Cerebellar nuclear complex (tissue), 1 donor: ENCODE results near the gene CPNE1.

ENCODE experiments used
- DNase-seq, 2 experiments: peaks; one replicate each; lab custom pipeline; 2025; lab: John Stamatoyannopoulos, UW

The CPNE1 gene

DNA sequence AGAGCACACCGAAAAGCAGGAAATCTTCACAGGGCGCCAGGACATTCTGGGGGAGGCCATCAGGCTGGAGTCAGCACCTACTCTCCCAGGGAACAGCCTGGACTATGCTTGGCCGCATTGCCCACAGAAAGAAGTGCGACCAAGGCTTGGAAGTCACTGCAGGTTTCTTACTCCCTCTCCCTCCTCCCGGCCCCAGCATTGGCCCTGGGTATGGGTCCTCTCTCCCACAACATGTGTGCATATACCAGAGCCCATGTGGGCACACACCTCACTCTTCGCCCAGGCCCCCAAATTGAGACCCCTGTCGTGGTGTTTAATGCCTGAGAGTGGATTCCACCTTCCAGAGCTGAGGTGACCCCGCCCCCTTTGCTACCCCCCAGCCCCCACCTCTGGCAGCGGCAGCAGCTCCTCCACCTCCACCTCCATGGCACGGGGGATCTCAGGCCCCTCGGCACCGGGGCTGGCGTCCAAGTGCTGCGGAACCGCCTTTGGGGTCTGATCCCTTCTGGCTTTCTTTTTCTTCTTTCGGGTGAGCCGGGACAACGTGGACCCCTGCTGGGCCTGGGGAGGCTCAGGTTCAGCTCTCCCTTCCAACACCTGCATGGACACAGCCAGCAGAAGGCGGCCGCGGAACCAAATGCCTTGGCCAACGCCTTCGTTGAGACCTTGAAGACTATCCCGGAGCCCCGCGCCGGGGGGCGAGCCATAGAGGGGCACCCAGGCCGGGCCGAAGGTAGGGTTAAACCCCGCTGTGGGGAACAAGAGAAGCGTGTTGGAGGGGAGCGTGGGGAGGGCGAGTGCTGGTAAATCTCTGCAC, 64.3 kb downstream of the CPNE1 start:
- DNase-seq = no peak

DNA sequence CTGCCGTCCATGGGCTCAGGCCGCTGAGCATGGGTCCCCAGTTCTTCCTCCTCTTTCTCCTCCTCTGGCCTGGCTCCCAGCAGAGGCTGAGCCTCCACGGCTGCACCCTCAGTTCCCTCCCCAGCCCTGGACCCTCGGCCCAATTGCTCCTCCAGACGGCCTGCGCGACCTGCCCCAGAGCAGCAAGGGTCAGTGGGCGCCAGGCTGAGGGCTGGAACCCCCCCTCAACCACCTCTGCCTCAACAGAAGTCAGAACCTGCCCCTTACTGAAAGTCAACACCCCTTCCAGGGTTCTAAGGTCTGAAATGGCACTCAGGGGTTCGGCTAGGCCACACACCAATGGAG, 65.0 kb downstream of the CPNE1 start:
- no peak for DNase-seq

DNA sequence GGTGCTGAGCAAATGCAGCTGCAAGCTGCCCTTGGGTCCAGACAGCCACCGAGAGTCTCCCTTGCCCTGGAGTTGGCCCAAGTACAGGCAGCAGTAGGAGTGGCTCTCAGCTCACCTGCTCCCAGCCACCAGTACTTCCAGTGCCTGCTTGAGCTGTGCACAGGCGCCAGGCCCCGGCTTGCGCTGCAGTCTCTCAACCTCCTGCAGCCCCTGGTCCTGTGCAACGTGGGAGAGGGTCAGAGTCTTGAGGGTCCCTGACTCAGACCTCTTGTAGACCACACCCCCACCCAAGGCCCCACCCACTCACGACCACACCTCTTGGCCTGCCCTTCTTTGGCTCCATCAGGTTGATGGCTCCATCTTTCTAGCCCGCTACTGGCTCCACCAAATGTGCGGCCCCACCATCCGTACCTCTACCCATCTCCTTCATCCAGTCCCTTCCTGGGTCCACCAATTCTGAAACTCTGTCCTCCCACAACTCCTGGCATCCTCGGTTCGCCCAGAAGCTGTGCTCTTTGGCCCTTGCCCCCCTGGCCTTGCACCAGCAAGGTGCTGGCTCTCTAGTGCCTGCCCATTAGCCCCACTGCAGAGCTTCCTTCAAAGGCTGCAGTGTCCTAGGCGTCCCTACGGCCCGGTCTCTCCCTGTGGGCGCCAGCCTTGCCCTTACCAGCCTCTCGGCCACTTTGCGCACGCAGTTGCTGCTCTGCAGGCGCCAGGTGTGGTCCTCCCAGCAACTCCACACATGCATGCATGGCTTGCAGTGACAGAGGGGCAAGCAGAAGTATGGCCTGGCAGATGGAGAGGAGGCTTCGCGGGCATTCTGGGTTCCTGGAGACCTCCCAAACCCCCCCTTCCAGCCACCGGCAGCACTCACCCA, 65.6 kb downstream of the CPNE1 start:
- DNase-seq = no peak

DNA sequence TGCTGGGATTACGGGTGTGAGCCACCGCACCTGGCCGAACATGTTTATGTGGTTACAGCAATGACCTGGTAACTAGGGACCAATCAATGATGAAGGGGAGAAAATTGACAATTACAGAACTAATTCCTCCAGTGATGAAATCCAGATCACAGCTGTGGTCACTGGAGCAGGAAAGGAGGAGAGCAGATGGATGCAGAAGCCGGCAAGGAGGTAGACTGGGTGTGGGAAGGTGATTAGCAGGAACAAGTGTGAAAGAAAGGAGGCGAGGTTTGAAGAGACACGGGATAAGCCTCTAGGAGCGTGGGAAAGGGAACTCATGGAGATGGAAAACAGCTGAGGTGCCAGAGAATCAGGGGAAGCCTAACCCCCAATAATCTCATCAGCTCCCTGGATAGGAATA, 66.2 kb downstream of the CPNE1 start:
- DNase-seq = no peak

DNA sequence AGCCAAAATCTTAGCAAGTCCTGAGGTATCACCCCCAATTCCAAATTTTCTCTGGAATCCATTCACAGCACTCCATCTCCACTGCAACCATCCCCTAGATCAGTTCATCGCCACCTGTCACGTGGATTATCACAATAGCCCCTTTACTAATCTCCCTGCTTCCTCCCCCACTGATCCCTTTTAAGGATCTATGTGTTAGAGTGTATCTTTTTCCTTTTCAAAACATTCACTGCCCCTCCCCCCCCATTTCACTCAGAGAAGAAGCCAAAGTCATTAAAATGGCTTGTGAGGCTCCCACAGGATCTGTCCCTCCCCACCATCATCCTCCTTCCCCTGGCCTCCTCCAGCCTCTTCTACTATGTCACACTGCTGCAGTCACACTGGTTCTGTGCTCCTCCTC, 67.5 kb downstream of the CPNE1 start:
- DNase-seq = no peak

DNA sequence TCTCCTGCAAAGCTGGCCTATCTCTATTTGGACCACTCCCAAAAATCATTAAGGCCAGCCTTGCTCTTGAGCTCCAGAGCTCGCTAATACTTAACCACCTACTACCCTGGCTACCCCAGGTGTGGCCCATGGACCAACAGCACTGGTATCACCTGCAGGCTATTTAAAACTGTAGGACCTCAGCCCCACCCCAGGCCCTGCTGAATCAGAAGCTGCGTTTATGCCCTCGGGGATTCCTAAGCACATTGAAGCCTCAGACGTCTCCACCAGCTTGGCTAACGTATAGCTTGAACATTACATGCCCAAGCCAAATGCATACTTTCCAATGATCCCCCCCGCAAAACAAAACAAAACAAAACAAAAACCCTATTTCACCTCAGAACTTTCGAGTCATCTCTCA, 68.8 kb downstream of the CPNE1 start:
- no peak for DNase-seq

DNA sequence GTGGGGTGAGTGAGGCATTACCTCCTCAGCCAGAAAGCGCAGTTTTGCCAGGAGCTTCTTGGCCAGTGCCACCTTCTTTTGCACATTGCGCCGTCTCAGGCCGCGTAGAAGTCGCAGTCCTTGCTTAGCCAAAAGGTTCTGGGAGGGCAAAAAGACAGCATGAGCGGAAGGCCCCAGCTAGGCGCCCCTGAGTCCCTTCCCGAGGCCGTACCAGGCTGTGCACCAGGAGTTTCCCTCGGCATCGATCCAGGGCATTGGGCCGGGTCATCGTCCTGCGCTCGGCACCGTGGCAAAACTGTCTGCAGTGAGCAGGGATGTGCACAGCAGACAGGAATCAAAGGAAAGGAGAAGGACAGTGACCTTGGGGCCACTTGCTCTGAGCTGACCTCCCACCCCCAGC, 69.2 kb downstream of the CPNE1 start:
- no peak for DNase-seq

DNA sequence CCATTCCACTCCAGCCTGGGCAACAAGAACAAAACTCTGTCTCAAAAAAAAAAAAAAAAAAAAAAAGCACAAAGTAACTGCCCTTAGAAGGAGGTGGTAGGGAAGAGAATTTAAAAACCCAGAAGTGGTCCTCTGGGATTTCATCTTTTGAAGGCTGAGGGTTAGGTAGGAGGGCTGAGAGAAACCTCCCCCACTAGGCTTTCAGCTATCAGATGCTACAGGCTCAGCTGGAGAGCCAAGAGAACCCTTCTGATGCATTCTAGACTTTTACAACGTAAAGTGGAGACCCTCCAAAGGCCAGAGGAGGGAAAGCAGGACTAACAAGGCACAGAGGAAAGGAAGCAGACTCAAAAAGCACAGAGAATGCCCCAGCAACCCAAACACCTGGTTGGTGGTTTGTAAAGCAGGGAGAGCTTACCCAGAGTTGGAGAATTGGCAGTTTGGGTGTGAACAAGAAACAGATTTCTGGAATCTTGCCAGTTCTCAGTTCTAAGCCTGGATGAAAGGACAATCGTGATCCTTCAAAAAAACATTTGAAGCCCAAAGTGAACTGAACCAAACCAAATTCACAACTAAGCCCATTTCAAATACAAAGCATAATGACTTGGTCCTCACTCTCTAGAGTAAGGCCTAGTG, 72.2 kb downstream of the CPNE1 start:
- DNase-seq = no peak

DNA sequence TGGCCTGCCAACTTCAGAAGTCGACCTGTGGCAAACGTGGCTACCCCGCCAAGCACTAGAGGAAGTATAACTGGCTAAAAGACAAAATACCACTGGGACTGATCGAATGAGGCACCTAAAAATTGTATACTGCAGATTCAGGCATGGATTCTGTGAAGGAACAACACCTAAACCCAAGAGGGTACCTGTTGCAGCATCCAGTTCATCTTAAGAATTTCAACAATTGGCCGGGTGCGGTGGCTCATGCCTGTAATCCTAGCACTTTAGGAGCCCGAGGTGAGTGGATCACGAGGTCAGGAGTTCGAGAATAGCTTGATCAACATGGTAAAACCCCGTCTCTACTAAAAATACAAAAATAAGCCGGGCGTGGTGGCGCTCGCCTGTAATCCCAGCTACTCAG, 76.3 kb downstream of the CPNE1 start:
- DNase-seq = no peak

DNA sequence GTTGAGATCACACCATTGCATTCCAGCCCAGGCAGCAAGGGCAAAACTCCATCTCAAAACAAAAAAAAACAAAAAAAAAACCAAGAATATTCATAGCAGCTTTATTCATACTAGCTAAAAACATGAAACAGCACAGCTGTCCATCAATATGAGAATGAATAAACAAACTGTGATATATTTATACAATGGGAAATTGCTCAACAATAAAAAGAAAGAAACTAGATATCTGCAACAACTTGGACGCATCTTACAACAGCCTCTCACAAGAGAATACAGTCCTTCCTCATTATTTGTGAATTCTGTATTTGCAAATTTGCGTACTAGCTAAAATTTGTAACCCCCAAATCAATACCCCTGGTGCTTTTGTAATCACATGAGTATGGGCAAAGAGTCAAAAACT, 77.3 kb downstream of the CPNE1 start:
- no peak for DNase-seq

DNA sequence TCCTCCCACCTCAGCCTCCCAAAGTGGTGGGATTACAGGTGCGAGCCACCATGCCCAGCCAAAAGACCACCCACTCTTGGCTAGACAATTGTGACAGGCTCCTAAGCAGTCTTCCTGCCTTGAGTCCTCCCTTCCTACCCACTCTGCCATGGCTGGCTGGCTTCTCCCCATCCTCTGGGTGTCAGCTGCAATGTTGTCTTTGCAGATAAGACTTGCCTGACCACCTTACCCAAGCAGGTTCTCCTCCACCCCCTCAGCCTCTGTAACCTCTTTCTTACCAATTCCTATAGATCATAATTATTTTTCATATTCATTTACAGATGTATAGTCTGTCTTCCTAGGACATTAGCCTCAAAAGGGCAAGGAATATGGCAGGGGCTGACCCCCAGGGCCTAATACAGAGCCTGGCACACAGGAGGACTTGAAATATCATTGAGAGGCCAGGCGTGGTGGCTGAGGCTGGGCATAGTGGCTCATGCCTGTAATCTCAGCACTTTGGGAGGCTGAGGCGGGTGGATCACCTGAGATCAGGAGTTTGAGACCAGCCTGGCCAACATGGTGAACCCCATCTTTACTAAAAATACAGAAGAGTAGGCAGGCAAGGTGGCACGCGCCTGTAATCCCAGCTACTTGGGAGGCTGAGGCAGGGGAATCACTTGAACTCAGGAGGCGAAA, 77.8 kb downstream of the CPNE1 start:
- no peak for DNase-seq

DNA sequence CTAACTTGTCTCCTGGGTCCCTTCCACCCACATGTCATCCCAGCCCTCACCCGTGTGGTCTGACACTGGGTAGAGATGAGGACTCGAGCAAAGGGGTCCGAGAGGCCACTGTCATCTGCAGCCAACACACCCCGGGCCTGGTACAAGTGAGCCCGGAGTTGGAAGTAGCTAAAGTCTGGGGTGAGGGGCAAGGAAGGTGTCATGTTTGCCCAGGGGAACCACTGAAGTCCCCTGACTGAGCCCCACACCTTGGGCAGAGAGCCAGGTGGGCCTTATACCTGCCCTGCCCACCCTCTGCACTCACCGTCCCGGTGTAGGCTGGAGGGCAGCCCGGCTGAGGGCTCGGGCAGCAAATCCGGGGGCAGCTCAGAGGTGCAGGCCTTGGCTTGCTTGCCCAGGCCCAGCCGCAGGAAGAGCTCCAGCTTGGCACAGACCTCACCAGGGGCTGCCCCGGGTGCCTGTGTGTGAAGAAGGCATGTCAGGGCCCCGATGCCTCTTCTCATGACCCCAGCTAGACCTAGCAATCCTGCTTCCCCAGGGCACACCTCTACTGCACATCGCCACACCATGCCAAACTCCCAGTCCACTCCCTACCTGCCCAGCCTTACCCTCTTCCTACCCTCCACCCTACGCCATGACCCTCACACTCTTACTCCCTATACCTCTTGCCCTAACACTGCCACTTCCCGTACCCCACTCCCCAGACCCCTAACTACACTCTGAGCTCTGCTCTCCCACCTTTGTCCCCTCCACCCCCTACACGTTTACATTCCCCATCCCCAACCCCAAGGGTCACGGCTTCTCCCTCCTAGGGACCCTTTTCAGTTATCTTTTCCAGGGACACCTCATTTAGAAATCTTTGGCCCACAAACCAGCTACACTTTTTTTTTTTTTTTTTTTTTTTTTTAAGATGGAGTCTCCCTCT, 80.8 kb downstream of the CPNE1 start:
- no peak for DNase-seq

DNA sequence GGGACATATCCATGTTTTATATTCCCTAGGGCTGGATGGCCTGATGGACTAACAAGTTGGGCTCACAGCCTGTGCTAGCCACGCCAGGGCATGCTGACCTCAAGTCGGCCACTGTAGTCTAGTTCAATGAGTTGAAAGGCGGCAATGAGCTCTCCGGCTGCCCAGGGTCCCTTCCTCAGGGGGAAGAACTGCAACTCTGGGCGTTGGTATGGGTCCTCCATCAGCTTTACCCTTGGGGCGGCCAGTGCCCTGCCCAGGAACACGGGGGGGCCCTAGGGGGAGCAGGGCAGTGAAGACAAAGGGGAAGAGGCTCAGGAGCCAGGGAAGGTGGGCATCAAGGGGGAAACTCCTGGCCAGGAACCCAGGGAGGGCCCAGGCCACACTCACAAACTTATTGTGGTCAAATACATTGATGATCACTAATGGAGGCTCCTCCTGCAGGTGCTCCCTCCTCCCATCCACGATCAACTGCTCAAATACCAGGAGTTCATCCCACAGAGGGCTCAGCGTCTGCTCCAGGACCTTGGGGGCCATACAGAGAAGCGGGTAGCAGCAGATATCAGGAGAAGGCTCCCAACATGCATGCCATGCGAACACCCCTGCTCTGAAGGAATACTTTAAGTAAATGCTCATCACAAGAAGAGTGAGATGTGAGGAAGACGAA, 81.8 kb downstream of the CPNE1 start:
- no peak for DNase-seq

DNA sequence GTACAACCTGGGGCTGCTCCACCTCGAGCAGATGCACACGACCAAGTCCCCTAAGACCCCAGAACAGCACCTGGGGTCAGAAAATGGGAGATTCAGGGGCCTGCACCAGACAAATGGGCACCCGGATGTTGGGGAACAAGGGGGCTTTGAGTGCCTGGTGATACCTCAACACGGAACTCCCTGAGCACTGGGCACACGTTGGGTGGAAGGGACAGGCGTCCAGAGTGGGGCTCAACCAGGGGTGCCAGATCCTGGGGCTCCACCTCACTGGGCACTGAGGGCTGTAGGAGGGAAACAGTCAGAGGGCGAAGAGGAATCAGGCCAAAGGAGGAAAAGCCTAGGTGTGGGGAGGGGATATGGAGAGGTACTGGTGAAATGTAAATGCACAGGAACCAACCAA, 82.6 kb downstream of the CPNE1 start:
- DNase-seq = no peak

DNA sequence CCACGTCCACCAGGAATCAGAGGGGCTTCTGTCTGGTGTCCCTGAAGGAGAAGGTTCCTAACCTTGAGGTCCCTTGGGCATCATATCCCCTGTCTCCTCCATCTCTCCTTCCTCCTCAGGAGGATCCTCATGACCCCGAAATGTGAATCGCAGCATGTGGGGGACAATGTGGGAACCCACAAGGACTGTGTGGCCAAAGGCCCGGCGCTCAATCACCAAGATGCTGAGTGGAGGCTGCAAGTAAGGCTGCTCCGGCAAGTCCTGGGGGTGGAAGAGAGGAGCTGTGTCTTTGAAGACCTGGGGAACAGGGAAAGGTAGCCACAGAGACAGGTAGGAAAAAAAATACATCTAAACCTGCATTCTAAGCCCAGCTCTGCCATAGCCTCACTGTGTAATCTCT, 85.5 kb downstream of the CPNE1 start:
- DNase-seq = no peak

DNA sequence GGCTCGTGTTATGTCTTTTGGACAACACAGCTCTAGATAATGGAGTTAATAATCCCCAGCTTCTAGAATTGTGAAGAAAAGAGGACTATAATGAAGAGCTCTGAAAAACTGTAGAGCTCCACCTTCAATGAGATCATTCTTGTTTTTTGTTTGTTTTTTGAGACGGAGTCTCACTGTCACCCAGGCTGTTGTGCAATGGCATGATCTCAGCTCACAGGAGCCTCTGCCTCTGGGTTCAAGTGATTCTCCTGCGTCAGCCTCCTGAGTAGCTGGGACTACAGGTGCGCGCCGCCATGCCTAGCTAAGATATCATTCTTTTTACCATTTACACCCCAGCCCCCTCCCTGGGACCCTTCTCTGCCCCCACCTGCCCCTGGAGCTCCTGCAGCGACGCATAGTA, 86.2 kb downstream of the CPNE1 start:
- no peak for DNase-seq

DNA sequence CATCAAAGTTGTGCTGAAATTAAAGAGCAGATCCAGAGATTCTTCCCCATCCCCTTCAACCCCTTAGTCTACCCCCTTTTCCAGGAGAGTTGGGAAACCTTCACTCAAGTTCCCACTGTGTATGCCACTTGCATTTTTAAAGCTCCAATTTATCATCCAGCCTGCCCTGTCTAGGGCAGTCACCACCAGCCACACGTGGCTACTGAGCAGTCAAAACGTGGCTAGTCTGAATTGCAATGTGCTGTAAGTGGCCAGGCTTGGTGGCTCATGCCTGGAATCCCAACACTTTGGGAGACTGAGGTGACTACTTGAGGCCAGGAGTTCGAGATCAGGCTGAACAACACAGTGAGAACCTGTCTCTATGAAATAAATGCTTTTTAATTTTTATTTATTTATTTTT, 87.9 kb downstream of the CPNE1 start:
- no peak for DNase-seq
